ENCODE data around the gene MMP3.

Gene MMP3

GRCh38 chr11:102843489-102843888, at the start of gene MMP3:
Gene MMP3 (minus strand): TSS chr11:102843609. CDS start chr11:102843546, 63 bp downstream.
- no peak within 1 kb of the TSS for H3K27ac ChIP-seq
- no peak for TF ChIP-seq ZFX (IDR thresholded peaks at IDR 0.05)
- no peak for TF ChIP-seq CTCF (conservative IDR thresholded peaks at IDR 0.05)

GRCh38 chr11:102891736-102892135, 48.3 kb upstream of the MMP3 start:
- H3K27ac ChIP-seq = no peak overlapping the region
- TF ChIP-seq CTCF (conservative IDR thresholded peaks at IDR 0.05) = no peak
- no peak for TF ChIP-seq ZFX (IDR thresholded peaks at IDR 0.05)

GRCh38 chr11:102886999-102887398, 43.6 kb upstream of the MMP3 start:
- TF ChIP-seq CTCF (conservative IDR thresholded peaks at IDR 0.05) (no peak), ZFX (IDR thresholded peaks at IDR 0.05) (no peak)
- H3K27ac ChIP-seq = no peak overlapping the region

GRCh38 chr11:102883141-102883540, 39.7 kb upstream of the MMP3 start:
- TF ChIP-seq CTCF (conservative IDR thresholded peaks at IDR 0.05) (no peak), ZFX (IDR thresholded peaks at IDR 0.05) (no peak)
- H3K27ac ChIP-seq = no peak overlapping the region

- TF ChIP-seq CTCF (conservative IDR thresholded peaks at IDR 0.05) = no peak
- no peak for TF ChIP-seq ZFX (IDR thresholded peaks at IDR 0.05)
- no peak overlapping the region for H3K27ac ChIP-seq
Observed at GRCh38 chr11:102882389-102883024, 39.1 kb upstream of the MMP3 start.

- no peak for TF ChIP-seq ZFX (IDR thresholded peaks at IDR 0.05)
- no peak for TF ChIP-seq CTCF (conservative IDR thresholded peaks at IDR 0.05)
Observed at GRCh38 chr11:102879801-102880200, 36.4 kb upstream of the MMP3 start.

GRCh38 chr11:102878595-102878994, 35.2 kb upstream of the MMP3 start:
- TF ChIP-seq ZFX (IDR thresholded peaks at IDR 0.05) (no peak), CTCF (conservative IDR thresholded peaks at IDR 0.05) (no peak)
- no peak overlapping the region for H3K27ac ChIP-seq

More at GRCh38 chr11:102879801-102880200, 36.4 kb upstream of the MMP3 start:
- H3K27ac ChIP-seq = no peak overlapping the region

All from C4-2B (cell line).